Keratinocyte (primary cell): Measurements from ENCODE around the gene ATP2B2. TPM values are rescaled to one million over a fixed set of nuclear protein-coding genes. Genes with fewer than 3 reads are reported as not detected.

Experiments used
- DNase-seq: peaks from one replicate; pipeline ENCODE4 v3.0.0-alpha.2; 2011; ENCODE audit warnings: low read depth, missing footprints, low spot score
- FAIRE-seq: peaks from 2 replicates; lab custom pipeline; 2011; peaks lifted over from hg19 to GRCh38; lab: Jason Lieb, UNC
- H2AFZ ChIP-seq: 2 replicates; pipeline ENCODE4 v1.6.0; 2012; ENCODE audit warnings: low read length, control low read depth, inconsistent platforms; ENCODE audit not compliant: control insufficient read depth
- H3K27ac ChIP-seq: 2 replicates; pipeline ENCODE4 v1.5.1; 2011; ENCODE audit warnings: low read length; ENCODE audit not compliant: control insufficient read depth, insufficient read depth
- H3K27me3 ChIP-seq: 3 replicates; pipeline ENCODE4 v1.6.0; 2011; ENCODE audit warnings: low read length; ENCODE audit not compliant: control insufficient read depth, insufficient read depth; ENCODE audit errors: extremely low read depth
- H3K36me3 ChIP-seq, 2 experiments: 2 replicates in 1 of 2; 3 replicates in 1 of 2; pipeline ENCODE4 v1.5.1; 2011; ENCODE audit warnings: low read length in 2 of 2, mild to moderate bottlenecking in 1 of 2; ENCODE audit not compliant: control insufficient read depth in 2 of 2, insufficient read depth in 2 of 2; ENCODE audit errors: extremely low read depth in 1 of 2
- H3K4me1 ChIP-seq: 3 replicates; pipeline ENCODE4 v1.5.1; 2011; ENCODE audit warnings: low read length; ENCODE audit not compliant: control insufficient read depth, insufficient read depth; ENCODE audit errors: extremely low read depth
- H3K4me2 ChIP-seq: 3 replicates; pipeline ENCODE4 v1.6.0; 2011; ENCODE audit warnings: low read depth, low read length; ENCODE audit not compliant: control insufficient read depth, insufficient read depth; ENCODE audit errors: extremely low read depth
- H3K4me3 ChIP-seq, 3 experiments: fragments of 200-600 bp in 1 of 3; sonication (generic) in 1 of 3; 2 replicates in 2 of 3; 3 replicates in 1 of 3; pipeline ENCODE4 v1.5.1; 2011 to 2016; ENCODE audit warnings: low read length in 3 of 3, mild to moderate bottlenecking in 3 of 3, control low read depth in 2 of 3, inconsistent platforms in 1 of 3, low read depth in 1 of 3, mixed read lengths in 1 of 3, mixed run types in 1 of 3, moderate library complexity in 1 of 3; ENCODE audit not compliant: control insufficient read depth in 2 of 3, insufficient read depth in 2 of 3; ENCODE audit errors: extremely low read depth in 1 of 3
- H3K79me2 ChIP-seq: 2 replicates; pipeline ENCODE4 v1.6.0; 2012; ENCODE audit warnings: low read length; ENCODE audit not compliant: control insufficient read depth, insufficient read depth
- H3K9ac ChIP-seq: 3 replicates; pipeline ENCODE4 v1.6.0; 2011; ENCODE audit warnings: low read length; ENCODE audit not compliant: control insufficient read depth, insufficient read depth; ENCODE audit errors: extremely low read depth
- H3K9me1 ChIP-seq: 3 replicates; pipeline ENCODE4 v1.6.0; 2011; ENCODE audit warnings: low read length; ENCODE audit not compliant: control insufficient read depth, insufficient read depth; ENCODE audit errors: extremely low read depth
- H3K9me3 ChIP-seq: 2 replicates; pipeline ENCODE4 v1.5.1; 2012; ENCODE audit warnings: low read depth, low read length; ENCODE audit not compliant: control insufficient read depth
- H4K20me1 ChIP-seq: 3 replicates; pipeline ENCODE4 v1.6.0; 2011; ENCODE audit warnings: low read length; ENCODE audit not compliant: control insufficient read depth, insufficient read depth; ENCODE audit errors: extremely low read depth
- EZH2 ChIP-seq: IDR thresholded peaks from one replicate; pipeline ENCODE4 v1.6.1; 2012; ENCODE audit warnings: inconsistent platforms, mild to moderate bottlenecking, low read length, moderate library complexity
- dilution Hi-C: fragments of 300-500 bp; cut with MboI; formaldehyde crosslinking; loops from one replicate; pipeline ENCODE4 v1.7.0; 2020; ENCODE audit warnings: low sequenced_read_pairs; ENCODE audit not compliant: extremely low pct_ligation_motif_present
- polyA plus RNA-seq, 5 experiments: library from polyadenylated mRNA; depleted of rRNA in 3 of 5; stranded (reverse) in 3 of 5; stranded (forward) in 1 of 5; unstranded in 1 of 5; fragments of >200 nt; gene quantifications; 1 replicate in 1 of 5; 2 replicates in 3 of 5; 3 replicates in 1 of 5; pipeline versions ENCODE4 v1.2.1 to v1.2.3, GENCODE V29; 2011 to 2012; ENCODE audit warnings: missing spikeins in 2 of 5, low read depth in 1 of 5, low replicate concordance in 1 of 5
- TF ChIP-seq, protein P1 (sequence below), 3 experiments: IDR thresholded peaks in 1 of 3; conservative IDR thresholded peaks in 1 of 3; optimal IDR thresholded peaks in 1 of 3; 2 replicates in 2 of 3; 3 replicates in 1 of 3; pipeline versions ENCODE3 to v1.5.1; 2011; ENCODE audit warnings: low read length in 3 of 3, mild to moderate bottlenecking in 3 of 3, moderate library complexity in 2 of 3, control low read depth in 1 of 3, inconsistent platforms in 1 of 3; ENCODE audit not compliant: insufficient read depth in 2 of 3; ENCODE audit errors: extremely low read depth in 1 of 3

ATP2B2 gene
- polyA plus RNA-seq, 1 donor (not counting 4 experiments of a cell fraction or from before 2014, with no cell fraction given), result not detected

DNA sequence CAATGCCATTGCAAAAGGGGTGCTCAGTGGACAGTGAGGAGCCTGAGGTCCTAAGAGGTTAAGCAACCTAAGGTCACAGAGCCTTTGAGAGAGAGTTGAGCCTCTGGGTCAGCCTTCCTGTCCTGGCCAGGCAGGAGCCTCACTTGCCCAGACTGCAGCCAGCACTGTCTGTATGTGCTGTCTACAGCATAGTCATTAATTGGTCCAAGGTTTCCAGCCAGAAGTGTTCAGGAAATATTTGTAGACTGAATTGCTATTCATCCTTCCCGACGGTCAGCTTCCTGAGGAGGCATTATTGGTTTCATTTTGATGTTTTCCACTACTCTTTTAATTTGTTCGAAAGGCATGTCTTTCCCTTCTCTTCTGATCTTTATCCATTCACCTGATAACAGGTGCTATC lies 192.5 kb downstream of the ATP2B2 start:
- H3K4me2 ChIP-seq, result no peak overlapping the region
- dilution Hi-C loops, result no loop called here
- FAIRE-seq, result no peak
- H3K27ac ChIP-seq, result no peak overlapping the region
- H3K9me3 ChIP-seq, result no peaks in the 10 kb centered on the region
- no peak overlapping the region for H3K4me3 ChIP-seq
- DNase-seq, result no peak
- TF ChIP-seq, protein P1, sequence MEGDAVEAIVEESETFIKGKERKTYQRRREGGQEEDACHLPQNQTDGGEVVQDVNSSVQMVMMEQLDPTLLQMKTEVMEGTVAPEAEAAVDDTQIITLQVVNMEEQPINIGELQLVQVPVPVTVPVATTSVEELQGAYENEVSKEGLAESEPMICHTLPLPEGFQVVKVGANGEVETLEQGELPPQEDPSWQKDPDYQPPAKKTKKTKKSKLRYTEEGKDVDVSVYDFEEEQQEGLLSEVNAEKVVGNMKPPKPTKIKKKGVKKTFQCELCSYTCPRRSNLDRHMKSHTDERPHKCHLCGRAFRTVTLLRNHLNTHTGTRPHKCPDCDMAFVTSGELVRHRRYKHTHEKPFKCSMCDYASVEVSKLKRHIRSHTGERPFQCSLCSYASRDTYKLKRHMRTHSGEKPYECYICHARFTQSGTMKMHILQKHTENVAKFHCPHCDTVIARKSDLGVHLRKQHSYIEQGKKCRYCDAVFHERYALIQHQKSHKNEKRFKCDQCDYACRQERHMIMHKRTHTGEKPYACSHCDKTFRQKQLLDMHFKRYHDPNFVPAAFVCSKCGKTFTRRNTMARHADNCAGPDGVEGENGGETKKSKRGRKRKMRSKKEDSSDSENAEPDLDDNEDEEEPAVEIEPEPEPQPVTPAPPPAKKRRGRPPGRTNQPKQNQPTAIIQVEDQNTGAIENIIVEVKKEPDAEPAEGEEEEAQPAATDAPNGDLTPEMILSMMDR (optimal IDR thresholded peaks at IDR 0.05 in 1 of 3, IDR thresholded peaks at IDR 0.05 in 1 of 3, conservative IDR thresholded peaks at IDR 0.05 in 1 of 3; ENCODE audit: extremely low read depth in 1 of 3, insufficient read depth in 2 of 3, low read length in 3 of 3), result no peak
- TF ChIP-seq EZH2, result no peak
- H4K20me1 ChIP-seq, result peaks cover 5% of the 10 kb centered on the region
- no peaks in the 10 kb centered on the region for H3K9me1 ChIP-seq
- no peaks in the 10 kb centered on the region for H3K4me1 ChIP-seq
- no peak overlapping the region for H3K9ac ChIP-seq
- no peaks in the 10 kb centered on the region for H3K27me3 ChIP-seq
- H3K79me2 ChIP-seq, result peaks cover 7% of the 10 kb centered on the region
- peaks cover 51 to 56% of the 10 kb centered on the region in 2 experiments for H3K36me3 ChIP-seq
- H2AFZ ChIP-seq, result no peak overlapping the region

DNA sequence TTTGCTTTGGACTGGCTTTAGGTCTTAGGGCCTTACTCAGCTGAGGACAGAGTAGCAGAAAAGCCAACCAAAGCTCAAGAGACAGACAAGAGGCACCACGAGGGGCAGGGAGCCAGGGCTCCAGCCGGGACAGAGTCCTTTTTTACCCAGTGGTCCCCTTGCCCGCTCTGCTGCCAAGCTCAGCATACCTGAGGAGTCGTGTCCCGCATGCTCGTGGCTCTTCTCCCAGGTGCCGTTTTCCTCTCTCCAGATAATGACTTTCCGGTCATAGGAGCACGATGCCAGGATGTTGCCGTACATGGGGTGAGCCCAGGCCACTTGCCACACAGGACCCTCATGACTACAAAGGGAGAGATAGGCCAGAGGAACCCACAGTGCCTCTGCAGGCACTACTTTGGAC lies 193.0 kb downstream of the ATP2B2 start:
- Histone ChIP-seq H3K9me1 (no peaks in the 10 kb centered on the region), H3K36me3 (peaks cover 46 to 53% of the 10 kb centered on the region in 2 experiments), H3K4me3 (no peak overlapping the region), H3K4me2 (no peak overlapping the region), H3K27ac (no peak overlapping the region), H3K79me2 (peaks cover 4% of the 10 kb centered on the region), H3K9me3 (no peaks in the 10 kb centered on the region), H3K9ac (no peak overlapping the region), H3K4me1 (no peaks in the 10 kb centered on the region), H3K27me3 (no peaks in the 10 kb centered on the region), H2AFZ (no peak overlapping the region), H4K20me1 (peaks cover 5% of the 10 kb centered on the region)
- FAIRE-seq (no peak), DNase-seq (no peak)
- dilution Hi-C loops, result no loop called here
- TF ChIP-seq, protein P1 (optimal IDR thresholded peaks at IDR 0.05 in 1 of 3, IDR thresholded peaks at IDR 0.05 in 1 of 3, conservative IDR thresholded peaks at IDR 0.05 in 1 of 3; ENCODE audit: extremely low read depth in 1 of 3, insufficient read depth in 2 of 3, low read length in 3 of 3), result no peak
- no peak for TF ChIP-seq EZH2
